ENCODE data around the gene RALGAPA2.

DNA sequence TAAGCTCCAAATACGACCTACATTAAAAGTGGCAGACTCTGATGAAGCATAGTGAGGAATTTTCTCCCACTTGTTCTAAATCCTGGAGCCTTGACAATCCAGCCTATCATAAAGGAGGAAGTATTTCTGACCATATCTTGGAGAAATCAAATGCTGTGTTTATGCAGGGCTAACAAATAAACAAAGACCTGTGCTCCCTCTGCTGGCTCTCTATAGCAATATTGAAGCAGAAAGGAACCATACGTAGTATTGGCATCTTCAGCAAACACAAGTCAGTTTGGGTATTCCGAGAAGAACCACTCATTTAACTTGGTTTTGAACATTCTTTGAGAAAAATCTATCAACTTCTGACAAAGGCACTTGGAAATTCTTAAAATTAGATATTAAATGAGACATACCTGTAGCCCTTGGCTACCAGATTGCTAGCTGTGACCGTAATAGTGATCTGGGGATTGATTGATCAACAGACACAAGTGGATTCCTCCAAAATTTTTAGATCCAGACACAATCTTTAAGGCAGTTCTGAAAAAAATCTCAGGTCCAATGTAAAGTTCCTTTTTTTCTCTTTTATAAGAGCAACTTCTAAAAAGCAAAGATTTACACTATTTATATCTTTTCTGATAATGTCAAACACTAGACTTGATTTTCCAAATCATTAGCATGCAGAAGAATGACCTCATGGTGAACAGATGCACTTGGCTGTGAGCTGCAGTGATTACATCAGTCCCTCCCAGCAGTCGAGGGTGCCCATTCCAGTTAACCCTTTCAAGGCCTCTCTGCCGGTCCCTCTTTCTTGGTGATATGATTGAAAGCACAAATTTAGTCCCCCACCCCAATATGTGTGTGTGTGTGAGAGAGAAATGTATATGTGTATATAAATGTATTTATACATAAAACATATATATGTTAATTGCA lies 304.3 kb downstream of the RALGAPA2 start:
- TF ChIP-seq, protein P1, sequence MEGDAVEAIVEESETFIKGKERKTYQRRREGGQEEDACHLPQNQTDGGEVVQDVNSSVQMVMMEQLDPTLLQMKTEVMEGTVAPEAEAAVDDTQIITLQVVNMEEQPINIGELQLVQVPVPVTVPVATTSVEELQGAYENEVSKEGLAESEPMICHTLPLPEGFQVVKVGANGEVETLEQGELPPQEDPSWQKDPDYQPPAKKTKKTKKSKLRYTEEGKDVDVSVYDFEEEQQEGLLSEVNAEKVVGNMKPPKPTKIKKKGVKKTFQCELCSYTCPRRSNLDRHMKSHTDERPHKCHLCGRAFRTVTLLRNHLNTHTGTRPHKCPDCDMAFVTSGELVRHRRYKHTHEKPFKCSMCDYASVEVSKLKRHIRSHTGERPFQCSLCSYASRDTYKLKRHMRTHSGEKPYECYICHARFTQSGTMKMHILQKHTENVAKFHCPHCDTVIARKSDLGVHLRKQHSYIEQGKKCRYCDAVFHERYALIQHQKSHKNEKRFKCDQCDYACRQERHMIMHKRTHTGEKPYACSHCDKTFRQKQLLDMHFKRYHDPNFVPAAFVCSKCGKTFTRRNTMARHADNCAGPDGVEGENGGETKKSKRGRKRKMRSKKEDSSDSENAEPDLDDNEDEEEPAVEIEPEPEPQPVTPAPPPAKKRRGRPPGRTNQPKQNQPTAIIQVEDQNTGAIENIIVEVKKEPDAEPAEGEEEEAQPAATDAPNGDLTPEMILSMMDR (IDR thresholded peaks at IDR 0.05): no peak
- TF ChIP-seq POLR2AphosphoS5 (IDR thresholded peaks at IDR 0.05) (no peak), EP300 (IDR thresholded peaks at IDR 0.05) (no peak), POLR2A (IDR thresholded peaks at IDR 0.05) (no peak)
